GM21737 (cell line): ENCODE data around the gene SHE.
A peak's percentile ranks its signal among the peaks of the same experiment; 100 is the strongest.
"Not testable (repeated sequence)": the region's sequence is repeated elsewhere in the genome, so short reads cannot be mapped to it uniquely, and the experiment has no call there.

Experiments used
- ATAC-seq: cut with Tn5 transposase; IDR thresholded peaks from one replicate; pipeline ENCODE4 v1.9.1; 2021; ENCODE audit warnings: mild to moderate bottlenecking, moderate library complexity; ENCODE audit not compliant: unreplicated experiment

The SHE gene

GRCh38 chr1:154517661-154518060 is 15.4 kb upstream of the SHE start:
- ATAC-seq = no peak

- ATAC-seq = no peak
Measured at GRCh38 chr1:154514066-154514553, 11.9 kb upstream of the SHE start.

- no peak for ATAC-seq
Measured at GRCh38 chr1:154512760-154513159, 10.5 kb upstream of the SHE start.

- no peak for ATAC-seq
Measured at GRCh38 chr1:154503898-154504297, 1.7 kb upstream of the SHE start.

- ATAC-seq = no peak
Measured at GRCh38 chr1:154502744-154503115, 518 bp upstream of the SHE start.

GRCh38 chr1:154501423-154502065 is 668 bp downstream of the SHE start:
- ATAC-seq = no peak

- ATAC-seq = no peak
Measured at GRCh38 chr1:154500533-154500932, 1.7 kb downstream of the SHE start.

- no peak for ATAC-seq
Measured at GRCh38 chr1:154499446-154499845, 2.8 kb downstream of the SHE start.

GRCh38 chr1:154497026-154497806 is 5.0 kb downstream of the SHE start:
- peak; percentile 63 for ATAC-seq

GRCh38 chr1:154496383-154496782 is 5.8 kb downstream of the SHE start:
- no peak for ATAC-seq

- no peak for ATAC-seq
Measured at GRCh38 chr1:154495496-154496273, 6.5 kb downstream of the SHE start.

GRCh38 chr1:154493276-154493675 is 8.9 kb downstream of the SHE start:
- ATAC-seq = no peak

- ATAC-seq = no peak
Measured at GRCh38 chr1:154492115-154492514, 10.1 kb downstream of the SHE start.

GRCh38 chr1:154490317-154490716 is 11.9 kb downstream of the SHE start:
- ATAC-seq = no peak

- no peak for ATAC-seq
Measured at GRCh38 chr1:154489695-154490274, 12.4 kb downstream of the SHE start.

GRCh38 chr1:154488922-154489321 is 13.3 kb downstream of the SHE start:
- ATAC-seq = no peak

GRCh38 chr1:154486756-154487155 is 15.5 kb downstream of the SHE start:
- not testable (repeated sequence) for ATAC-seq

GRCh38 chr1:154485910-154486496 is 16.2 kb downstream of the SHE start:
- ATAC-seq = no peak

GRCh38 chr1:154485106-154485505 is 17.1 kb downstream of the SHE start:
- ATAC-seq = no peak

GRCh38 chr1:154483941-154484803 is 18.0 kb downstream of the SHE start:
- ATAC-seq = no peak
